B cell (primary cell): Measurements from ENCODE around the gene PSMD2.

ENCODE experiments used
- EZH2 ChIP-seq: IDR thresholded peaks from 2 replicates; pipeline ENCODE4 v1.6.1; 2012; ENCODE audit warnings: borderline replicate concordance, low read depth, mild to moderate bottlenecking, moderate library complexity, low read length; ENCODE audit not compliant: insufficient read depth, poor library complexity, severe bottlenecking
- TF ChIP-seq, protein P1 (sequence below): fragments of 200-600 bp; IDR thresholded peaks from one replicate; pipeline ENCODE4 v1.8.0; 2022; ENCODE audit warnings: antibody characterized with exemption, mild to moderate bottlenecking

DNA sequence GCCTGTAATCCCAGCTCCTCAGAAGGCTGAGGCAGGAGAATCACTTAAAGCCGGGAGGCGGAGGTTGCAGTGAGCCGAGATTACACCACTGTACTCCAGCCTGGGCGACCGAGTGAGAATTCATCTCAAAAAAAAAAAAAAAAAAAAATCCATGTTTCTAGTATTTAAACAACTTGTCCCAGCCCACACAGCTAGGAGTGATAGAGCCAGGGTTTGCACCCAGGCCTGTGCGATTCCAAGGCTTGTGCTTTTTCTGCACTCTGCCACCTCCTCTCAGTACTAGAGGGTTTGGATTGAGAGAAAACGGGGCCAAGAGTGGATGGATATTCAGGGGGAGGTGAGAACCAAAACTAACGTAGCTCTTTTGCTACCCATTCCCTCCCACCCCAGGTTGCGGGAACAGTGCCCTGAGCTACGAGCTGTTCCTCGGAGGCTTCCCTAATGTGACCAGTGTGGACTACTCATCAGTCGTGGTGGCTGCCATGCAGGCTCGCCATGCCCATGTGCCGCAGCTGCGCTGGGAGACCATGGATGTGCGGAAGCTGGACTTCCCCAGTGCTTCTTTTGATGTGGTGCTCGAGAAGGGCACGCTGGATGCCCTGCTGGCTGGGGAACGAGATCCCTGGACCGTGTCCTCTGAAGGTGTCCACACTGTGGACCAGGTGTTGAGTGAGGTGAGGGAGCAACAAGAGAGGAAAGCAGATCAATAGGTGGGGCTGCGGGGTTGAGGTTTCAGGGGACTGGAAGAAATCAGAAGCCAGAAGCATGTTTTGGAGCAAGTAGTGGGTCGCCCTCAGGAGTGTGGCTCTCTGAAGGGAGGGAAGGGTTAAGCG lies 41.7 kb upstream of the PSMD2 start:
- TF ChIP-seq, protein P1, sequence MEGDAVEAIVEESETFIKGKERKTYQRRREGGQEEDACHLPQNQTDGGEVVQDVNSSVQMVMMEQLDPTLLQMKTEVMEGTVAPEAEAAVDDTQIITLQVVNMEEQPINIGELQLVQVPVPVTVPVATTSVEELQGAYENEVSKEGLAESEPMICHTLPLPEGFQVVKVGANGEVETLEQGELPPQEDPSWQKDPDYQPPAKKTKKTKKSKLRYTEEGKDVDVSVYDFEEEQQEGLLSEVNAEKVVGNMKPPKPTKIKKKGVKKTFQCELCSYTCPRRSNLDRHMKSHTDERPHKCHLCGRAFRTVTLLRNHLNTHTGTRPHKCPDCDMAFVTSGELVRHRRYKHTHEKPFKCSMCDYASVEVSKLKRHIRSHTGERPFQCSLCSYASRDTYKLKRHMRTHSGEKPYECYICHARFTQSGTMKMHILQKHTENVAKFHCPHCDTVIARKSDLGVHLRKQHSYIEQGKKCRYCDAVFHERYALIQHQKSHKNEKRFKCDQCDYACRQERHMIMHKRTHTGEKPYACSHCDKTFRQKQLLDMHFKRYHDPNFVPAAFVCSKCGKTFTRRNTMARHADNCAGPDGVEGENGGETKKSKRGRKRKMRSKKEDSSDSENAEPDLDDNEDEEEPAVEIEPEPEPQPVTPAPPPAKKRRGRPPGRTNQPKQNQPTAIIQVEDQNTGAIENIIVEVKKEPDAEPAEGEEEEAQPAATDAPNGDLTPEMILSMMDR: no peak
- TF ChIP-seq EZH2: no peak
